GM12878 (cell line): ENCODE results near the gene ADSS2. TPM values are rescaled to one million over a fixed set of nuclear protein-coding genes. Genes with fewer than 3 reads are reported as not detected.

ENCODE experiments used
- ATAC-seq: fragments of 200-7000 bp; cut with Tn5 transposase; 3 replicates; pipeline ENCODE4 v1.9.1; 2020; ENCODE audit warnings: mild to moderate bottlenecking, moderate library complexity
- BruUV-seq: library from RNA; stranded (reverse); fragments of 400-500 nt; replicated peaks from 2 replicates; lab custom pipeline; 2021; lab: Mats Ljungman, UMichigan
- CTCF ChIA-PET: fragments of 300-600 bp; sonication (Branson Sonifier 250); formaldehyde crosslinking; extraction: SDS; loops from one replicate; lab custom pipeline; 2021; ENCODE audit warnings: inconsistent platforms; lab: Yijun Ruan, JAX
- POLR2A ChIA-PET: fragments of 350-600 bp; formaldehyde crosslinking; extraction: SDS; loops from one replicate; lab custom pipeline; 2021; ENCODE audit warnings: inconsistent platforms; lab: Charles Lee
- RAD21 ChIA-PET: fragments of 300-600 bp; sonication (Branson Sonifier 250); formaldehyde crosslinking; loops from one replicate; lab custom pipeline; 2023; ENCODE audit warnings: antibody characterized with exemption; ENCODE audit not compliant: unreplicated experiment; lab: Charles Lee
- SMC1A ChIA-PET: fragments of 300-600 bp; sonication (Branson Sonifier 250); formaldehyde crosslinking; loops from one replicate; lab custom pipeline; 2023; ENCODE audit not compliant: unreplicated experiment, uncharacterized antibody; lab: Charles Lee
- DNase-seq: peaks from one replicate; pipeline ENCODE4 v3.0.0-alpha.2; 2011; ENCODE audit warnings: low read depth, low spot score
- FAIRE-seq: peaks from 3 replicates; lab custom pipeline; 2011; peaks lifted over from hg19 to GRCh38; lab: Jason Lieb, UNC
- H2AFZ ChIP-seq: 2 replicates; pipeline ENCODE4 v1.6.0; 2011; ENCODE audit warnings: low read depth, low read length, control low read depth; ENCODE audit not compliant: control insufficient read depth
- H3K27ac ChIP-seq: 2 replicates; pipeline ENCODE4 v1.5.1; 2011; ENCODE audit warnings: control low read depth; ENCODE audit not compliant: control insufficient read depth, insufficient read depth
- H3K27me3 ChIP-seq, 2 experiments: replicated peaks in 1 of 2; 2 replicates each; pipeline versions ENCODE4 v1.6.0 to v1.6.1; 2011; ENCODE audit warnings: low read length in 1 of 2; ENCODE audit not compliant: control insufficient read depth in 2 of 2, insufficient read depth in 2 of 2
- H3K36me3 ChIP-seq, 2 experiments: 2 replicates each; pipeline ENCODE4 v1.5.1; 2011; ENCODE audit warnings: low read length in 1 of 2; ENCODE audit not compliant: control insufficient read depth in 2 of 2, insufficient read depth in 2 of 2
- H3K4me1 ChIP-seq: 2 replicates; pipeline ENCODE4 v1.6.1; 2011; ENCODE audit warnings: mild to moderate bottlenecking, low read length, moderate library complexity, mixed read lengths; ENCODE audit not compliant: control insufficient read depth, insufficient read depth
- H3K4me2 ChIP-seq: 2 replicates; pipeline ENCODE4 v1.6.0; 2011; ENCODE audit warnings: control low read depth; ENCODE audit not compliant: control insufficient read depth, insufficient read depth
- H3K4me3 ChIP-seq: fragments of 200-600 bp; sonication (generic); 2 replicates; pipeline ENCODE4 v1.5.1; 2016
- H3K79me2 ChIP-seq: 2 replicates; pipeline ENCODE4 v1.6.0; 2011; ENCODE audit warnings: low read length; ENCODE audit not compliant: control insufficient read depth, insufficient read depth
- H3K9ac ChIP-seq: 2 replicates; pipeline ENCODE4 v1.8.0; 2011; ENCODE audit warnings: low read length, control low read depth, mixed read lengths; ENCODE audit not compliant: control insufficient read depth, insufficient read depth
- H3K9me3 ChIP-seq: replicated peaks from 3 replicates; pipeline ENCODE4 v1.5.1; 2011; ENCODE audit warnings: mild to moderate bottlenecking, low read length; ENCODE audit not compliant: control insufficient read depth, insufficient read depth
- H4K20me1 ChIP-seq: 2 replicates; pipeline ENCODE4 v1.6.0; 2011; ENCODE audit not compliant: control insufficient read depth, insufficient read depth
- CHD1 ChIP-seq: IDR thresholded peaks from 2 replicates; pipeline ENCODE4 v1.6.1; 2012; ENCODE audit warnings: low read depth, low read length, improper control_type of control experiment
- ESRRA ChIP-seq: IDR thresholded peaks from 2 replicates; pipeline ENCODE4 v1.6.1; 2012; ENCODE audit warnings: mild to moderate bottlenecking, low read length, improper control_type of control experiment
- GABPA ChIP-seq: IDR thresholded peaks from 2 replicates; pipeline ENCODE4 v1.6.1; 2014; ENCODE audit warnings: antibody characterized with exemption, low read depth, mild to moderate bottlenecking, inconsistent platforms
- HDGF ChIP-seq: fragments of 450-650 bp; IDR thresholded peaks from 2 replicates; pipeline ENCODE4 v1.6.1; 2016; ENCODE audit warnings: antibody characterized with exemption
- KAT2A ChIP-seq: conservative IDR thresholded peaks from 2 replicates; pipeline ENCODE4 v1.6.1; 2011; ENCODE audit warnings: low read depth, low read length; ENCODE audit not compliant: control insufficient read depth
- MTA3 ChIP-seq: IDR thresholded peaks from 2 replicates; pipeline ENCODE4 v1.6.1; 2012; ENCODE audit warnings: low read length, inconsistent platforms, borderline replicate concordance
- POU2F2 ChIP-seq: IDR thresholded peaks from 3 replicates; pipeline ENCODE4 v1.6.1; 2011; ENCODE audit warnings: low read depth, mild to moderate bottlenecking, low read length, borderline replicate concordance
- RCOR1 ChIP-seq: conservative IDR thresholded peaks from 2 replicates; pipeline ENCODE4 v1.6.1; 2012; ENCODE audit warnings: low read depth, low read length, improper control_type of control experiment
- SMC3 ChIP-seq: IDR thresholded peaks from 2 replicates; pipeline ENCODE4 v1.6.1; 2011; ENCODE audit warnings: low read length, improper control_type of control experiment, borderline replicate concordance
- STAT1 ChIP-seq: fragments of 450-650 bp; conservative IDR thresholded peaks from 2 replicates; pipeline ENCODE4 v1.6.1; 2014; ENCODE audit warnings: antibody characterized with exemption, mild to moderate bottlenecking
- STAT3 ChIP-seq: IDR thresholded peaks from 2 replicates; pipeline ENCODE4 v1.6.1; 2011; ENCODE audit warnings: low read depth, low read length, improper control_type of control experiment
- TAF1 ChIP-seq: IDR thresholded peaks from 2 replicates; pipeline ENCODE4 v1.6.1; 2011; ENCODE audit warnings: mild to moderate bottlenecking, low read depth, low read length, borderline replicate concordance
- WGBS: methylation state at CpG from one replicate; pipeline ENCODE4 v1.1.6; 2016; ENCODE audit warnings: low lambda C conversion rate; ENCODE audit not compliant: insufficient replicate concordance, insufficient coverage; ENCODE audit errors: missing lambda C conversion rate; 5-methylcytosine and 5-hydroxymethylcytosine counted together
- in situ Hi-C: fragments of 300-500 bp; cut with MboI; formaldehyde crosslinking; loops from 9 replicates; pipeline ENCODE4 v1.14.3; 2018; ENCODE audit warnings: mixed read lengths
- intact Hi-C: fragments of 100-400 bp; cut with micrococcal nuclease; formaldehyde crosslinking; loops from one replicate; pipeline ENCODE4 v1.14.2; 2022; ENCODE audit not compliant: unreplicated experiment
- polyA plus RNA-seq, 11 experiments: library from polyadenylated mRNA; depleted of rRNA in 4 of 11; unstranded in 6 of 11; stranded (reverse) in 5 of 11; fragments of >200 nt; fragmentation: Nextera tagmentation in 4 of 11; fragmentation: Illumina TruSeq in 1 of 11; extraction: Ambion mirVana in 4 of 11; extraction: Trizol in 1 of 11; gene quantifications; 1 replicate in 1 of 11; 2 replicates in 10 of 11; pipeline versions ENCODE4 v1.2.1 to v1.2.3, GENCODE V29; 2011 to 2016; ENCODE audit warnings: inconsistent platforms in 2 of 11, missing spikeins in 2 of 11, low read depth in 1 of 11
- total RNA-seq, 4 experiments: library from RNA; depleted of rRNA in 3 of 4; stranded (reverse); fragments of >200 nt in 3 of 4; fragmentation: Illumina TruSeq in 1 of 4; extraction: Trizol in 1 of 4; gene quantifications; 2 replicates each; pipeline versions ENCODE4 v1.2.1 to v1.2.3, GENCODE V29; 2013 to 2021
- TF ChIP-seq, protein P1 (sequence below): fragments of 450-650 bp; conservative IDR thresholded peaks from 2 replicates; pipeline ENCODE4 v1.6.1; 2017; ENCODE audit warnings: mild to moderate bottlenecking, moderate library complexity
- TF ChIP-seq, protein P2 (sequence below): fragments of 450-650 bp; formaldehyde crosslinking; IDR thresholded peaks from 2 replicates; pipeline ENCODE4 v1.5.0; 2022; ENCODE audit warnings: mild to moderate bottlenecking, missing genetic modification characterization
- TF ChIP-seq, protein P3 (sequence below): fragments of 450-650 bp; IDR thresholded peaks from 2 replicates; pipeline ENCODE4 v1.6.1; 2017; ENCODE audit warnings: mild to moderate bottlenecking, moderate library complexity

ADSS2 gene
- total and polyA plus RNA-seq, 10 of the 15 experiments (the other 5 are each of a cell fraction or from before 2014, with no cell fraction given): 8.1 to 49.3 (median 40.6) TPM

DNA sequence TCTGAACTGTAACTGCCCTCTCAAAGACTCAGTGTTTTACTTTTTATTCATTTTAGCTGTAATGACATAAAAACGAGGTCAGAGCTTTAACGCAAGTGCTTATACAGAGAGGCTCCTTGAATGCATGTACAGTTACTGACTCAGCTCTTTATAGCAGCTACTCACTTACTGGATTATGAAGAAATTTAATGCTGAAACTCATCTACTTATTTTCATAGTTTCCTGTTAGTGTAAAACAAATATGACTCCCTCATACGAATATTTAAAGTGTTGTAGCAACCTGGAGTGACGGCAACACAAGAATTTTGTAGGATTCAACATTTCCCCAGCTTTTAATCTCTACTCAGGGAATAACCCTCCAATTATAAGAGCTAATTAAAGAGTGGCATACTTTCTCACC, 32.7 kb downstream of the ADSS2 start:
- Histone ChIP-seq H3K79me2 (no peaks in the 10 kb centered on the region), H3K36me3 (peaks cover 7 to 31% of the 10 kb centered on the region in 2 experiments), H4K20me1 (no peaks in the 10 kb centered on the region), H3K9ac (no peak overlapping the region), H3K4me2 (no peak overlapping the region), H2AFZ (no peak overlapping the region), H3K27ac (no peak overlapping the region), H3K4me1 (no peaks in the 10 kb centered on the region), H3K4me3 (no peak overlapping the region), H3K27me3 (no peaks in the 10 kb centered on the region), H3K9me3 (no peaks in the 10 kb centered on the region)
- no TSS peak for BruUV-seq
- in situ Hi-C loops (no loop called here), intact Hi-C loops (no loop called here)
- RAD21 ChIA-PET: no interaction called here
- ATAC-seq (no peak), DNase-seq (no peak), FAIRE-seq (no peak)
- POLR2A ChIA-PET: no interaction called here
- CTCF ChIA-PET: interaction anchor here (0.7 to 2.1 kb wide), 3 partner anchors 12 to 26 kb away, joined by 3 to 7 read pairs (median 5); no protein-coding TSS in a partner anchor
- WGBS: 100% methylated on average over 4 of the region's 4 CpGs
- SMC1A ChIA-PET: interaction anchor here (0.9 to 1.8 kb wide), 4 partner anchors 9 to 28 kb away, joined by 3 to 6 read pairs (median 3); no protein-coding TSS in a partner anchor
- no peak for TF ChIP-seq GABPA
- TF ChIP-seq STAT3: no peak
- TF ChIP-seq, protein P1, sequence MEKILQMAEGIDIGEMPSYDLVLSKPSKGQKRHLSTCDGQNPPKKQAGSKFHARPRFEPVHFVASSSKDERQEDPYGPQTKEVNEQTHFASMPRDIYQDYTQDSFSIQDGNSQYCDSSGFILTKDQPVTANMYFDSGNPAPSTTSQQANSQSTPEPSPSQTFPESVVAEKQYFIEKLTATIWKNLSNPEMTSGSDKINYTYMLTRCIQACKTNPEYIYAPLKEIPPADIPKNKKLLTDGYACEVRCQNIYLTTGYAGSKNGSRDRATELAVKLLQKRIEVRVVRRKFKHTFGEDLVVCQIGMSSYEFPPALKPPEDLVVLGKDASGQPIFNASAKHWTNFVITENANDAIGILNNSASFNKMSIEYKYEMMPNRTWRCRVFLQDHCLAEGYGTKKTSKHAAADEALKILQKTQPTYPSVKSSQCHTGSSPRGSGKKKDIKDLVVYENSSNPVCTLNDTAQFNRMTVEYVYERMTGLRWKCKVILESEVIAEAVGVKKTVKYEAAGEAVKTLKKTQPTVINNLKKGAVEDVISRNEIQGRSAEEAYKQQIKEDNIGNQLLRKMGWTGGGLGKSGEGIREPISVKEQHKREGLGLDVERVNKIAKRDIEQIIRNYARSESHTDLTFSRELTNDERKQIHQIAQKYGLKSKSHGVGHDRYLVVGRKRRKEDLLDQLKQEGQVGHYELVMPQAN: no peak
- no peak for TF ChIP-seq STAT1
- TF ChIP-seq HDGF: no peak
- no peak for TF ChIP-seq KAT2A
- no peak for TF ChIP-seq ESRRA
- TF ChIP-seq TAF1: no peak
- TF ChIP-seq RCOR1: no peak
- TF ChIP-seq CHD1: no peak
- TF ChIP-seq, protein P2, sequence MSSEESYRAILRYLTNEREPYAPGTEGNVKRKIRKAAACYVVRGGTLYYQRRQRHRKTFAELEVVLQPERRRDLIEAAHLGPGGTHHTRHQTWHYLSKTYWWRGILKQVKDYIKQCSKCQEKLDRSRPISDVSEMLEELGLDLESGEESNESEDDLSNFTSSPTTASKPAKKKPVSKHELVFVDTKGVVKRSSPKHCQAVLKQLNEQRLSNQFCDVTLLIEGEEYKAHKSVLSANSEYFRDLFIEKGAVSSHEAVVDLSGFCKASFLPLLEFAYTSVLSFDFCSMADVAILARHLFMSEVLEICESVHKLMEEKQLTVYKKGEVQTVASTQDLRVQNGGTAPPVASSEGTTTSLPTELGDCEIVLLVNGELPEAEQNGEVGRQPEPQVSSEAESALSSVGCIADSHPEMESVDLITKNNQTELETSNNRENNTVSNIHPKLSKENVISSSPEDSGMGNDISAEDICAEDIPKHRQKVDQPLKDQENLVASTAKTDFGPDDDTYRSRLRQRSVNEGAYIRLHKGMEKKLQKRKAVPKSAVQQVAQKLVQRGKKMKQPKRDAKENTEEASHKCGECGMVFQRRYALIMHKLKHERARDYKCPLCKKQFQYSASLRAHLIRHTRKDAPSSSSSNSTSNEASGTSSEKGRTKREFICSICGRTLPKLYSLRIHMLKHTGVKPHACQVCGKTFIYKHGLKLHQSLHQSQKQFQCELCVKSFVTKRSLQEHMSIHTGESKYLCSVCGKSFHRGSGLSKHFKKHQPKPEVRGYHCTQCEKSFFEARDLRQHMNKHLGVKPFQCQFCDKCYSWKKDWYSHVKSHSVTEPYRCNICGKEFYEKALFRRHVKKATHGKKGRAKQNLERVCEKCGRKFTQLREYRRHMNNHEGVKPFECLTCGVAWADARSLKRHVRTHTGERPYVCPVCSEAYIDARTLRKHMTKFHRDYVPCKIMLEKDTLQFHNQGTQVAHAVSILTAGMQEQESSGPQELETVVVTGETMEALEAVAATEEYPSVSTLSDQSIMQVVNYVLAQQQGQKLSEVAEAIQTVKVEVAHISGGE: no peak
- TF ChIP-seq, protein P3, sequence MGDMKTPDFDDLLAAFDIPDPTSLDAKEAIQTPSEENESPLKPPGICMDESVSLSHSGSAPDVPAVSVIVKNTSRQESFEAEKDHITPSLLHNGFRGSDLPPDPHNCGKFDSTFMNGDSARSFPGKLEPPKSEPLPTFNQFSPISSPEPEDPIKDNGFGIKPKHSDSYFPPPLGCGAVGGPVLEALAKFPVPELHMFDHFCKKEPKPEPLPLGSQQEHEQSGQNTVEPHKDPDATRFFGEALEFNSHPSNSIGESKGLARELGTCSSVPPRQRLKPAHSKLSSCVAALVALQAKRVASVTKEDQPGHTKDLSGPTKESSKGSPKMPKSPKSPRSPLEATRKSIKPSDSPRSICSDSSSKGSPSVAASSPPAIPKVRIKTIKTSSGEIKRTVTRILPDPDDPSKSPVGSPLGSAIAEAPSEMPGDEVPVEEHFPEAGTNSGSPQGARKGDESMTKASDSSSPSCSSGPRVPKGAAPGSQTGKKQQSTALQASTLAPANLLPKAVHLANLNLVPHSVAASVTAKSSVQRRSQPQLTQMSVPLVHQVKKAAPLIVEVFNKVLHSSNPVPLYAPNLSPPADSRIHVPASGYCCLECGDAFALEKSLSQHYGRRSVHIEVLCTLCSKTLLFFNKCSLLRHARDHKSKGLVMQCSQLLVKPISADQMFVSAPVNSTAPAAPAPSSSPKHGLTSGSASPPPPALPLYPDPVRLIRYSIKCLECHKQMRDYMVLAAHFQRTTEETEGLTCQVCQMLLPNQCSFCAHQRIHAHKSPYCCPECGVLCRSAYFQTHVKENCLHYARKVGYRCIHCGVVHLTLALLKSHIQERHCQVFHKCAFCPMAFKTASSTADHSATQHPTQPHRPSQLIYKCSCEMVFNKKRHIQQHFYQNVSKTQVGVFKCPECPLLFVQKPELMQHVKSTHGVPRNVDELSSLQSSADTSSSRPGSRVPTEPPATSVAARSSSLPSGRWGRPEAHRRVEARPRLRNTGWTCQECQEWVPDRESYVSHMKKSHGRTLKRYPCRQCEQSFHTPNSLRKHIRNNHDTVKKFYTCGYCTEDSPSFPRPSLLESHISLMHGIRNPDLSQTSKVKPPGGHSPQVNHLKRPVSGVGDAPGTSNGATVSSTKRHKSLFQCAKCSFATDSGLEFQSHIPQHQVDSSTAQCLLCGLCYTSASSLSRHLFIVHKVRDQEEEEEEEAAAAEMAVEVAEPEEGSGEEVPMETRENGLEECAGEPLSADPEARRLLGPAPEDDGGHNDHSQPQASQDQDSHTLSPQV: no peak
- no peak for TF ChIP-seq MTA3
- TF ChIP-seq SMC3: no peak
- no peak for TF ChIP-seq POU2F2
